Ovary (tissue), 9 donors: Measurements from ENCODE around the gene PRKG1. TPM values are rescaled to one million over a fixed set of nuclear protein-coding genes. Genes with fewer than 3 reads are reported as not detected.

Source experiments
- DNase-seq, 5 donors: peaks; one replicate each; pipeline ENCODE4 v3.0.0-alpha.2; 2019 to 2020
- H3K27ac ChIP-seq, 2 donors: fragments of 200-600 bp; one replicate each; pipeline versions ENCODE4 v1.5.1 to v1.8.0; 2019 to 2022
- H3K27me3 ChIP-seq: fragments of 200-600 bp; one replicate; pipeline ENCODE4 v1.8.0; 2022
- H3K36me3 ChIP-seq: fragments of 200-600 bp; sonication (generic); one replicate; pipeline ENCODE4 v1.5.1; 2019
- H3K4me1 ChIP-seq: one replicate; pipeline ENCODE4 v1.8.1; 2013; ENCODE audit warnings: mild to moderate bottlenecking, moderate library complexity; ENCODE audit not compliant: insufficient read depth
- H3K4me3 ChIP-seq: fragments of 200-600 bp; sonication (generic); one replicate; pipeline ENCODE4 v1.5.1; 2017
- H3K9me3 ChIP-seq, 2 donors: fragments of 200-600 bp in 1 of 2; sonication (generic) in 1 of 2; one replicate each; pipeline versions ENCODE4 v1.5.1 to v1.8.1; 2013 to 2019; ENCODE audit warnings: mild to moderate bottlenecking in 1 of 2, moderate library complexity in 1 of 2
- CTCF ChIP-seq, 3 donors: fragments of 450-650 bp in 2 of 3; fragments of 200-600 bp in 1 of 3; IDR thresholded peaks; one replicate each; pipeline versions ENCODE4 v1.5.1 to v1.8.0; 2016 to 2022; ENCODE audit warnings: antibody characterized with exemption in 3 of 3, mild to moderate bottlenecking in 1 of 3
- EP300 ChIP-seq: sonication (generic); formaldehyde crosslinking; IDR thresholded peaks from one replicate; pipeline ENCODE4 v1.6.1; 2017; ENCODE audit warnings: antibody characterized with exemption
- POLR2A ChIP-seq: fragments of 450-650 bp; IDR thresholded peaks from one replicate; pipeline ENCODE4 v1.6.1; 2017; ENCODE audit warnings: antibody characterized with exemption, mild to moderate bottlenecking, moderate library complexity
- WGBS, 3 donors: extraction: QIAGEN DNeasy Blood & Tissue Kit in 1 of 3; methylation state at CpG; one replicate each; pipeline versions ENCODE4 v1.1.5 to v1.1.7; 2013 to 2017; 5-methylcytosine and 5-hydroxymethylcytosine counted together
- intact Hi-C, 4 donors: fragments of 100-400 bp; cut with DNase I; formaldehyde crosslinking; loops; one replicate each; pipeline versions ENCODE4 v1.11.0 to v1.15.1; 2022 to 2023
- polyA plus RNA-seq, 2 donors: library from polyadenylated mRNA; stranded (reverse); fragments of 200-250 nt in 1 of 2; fragments of 350-450 nt in 1 of 2; fragmentation: Illumina TruSeq in 1 of 2; extraction: RNeasy Lipid Tissue Mini Kit (QIAGEN cat#74804) in 1 of 2; gene quantifications; one replicate each; pipeline ENCODE4 v1.2.3, GENCODE V29; 2013 to 2014
- total RNA-seq, 7 donors: library from RNA; depleted of rRNA in 2 of 7; stranded (reverse); fragments of >200 nt in 2 of 7; fragmentation: NEBNext Ultra II Directional in 3 of 7; extraction: Animal tissue kit (Norgen Biotek cat#: 25700) in 3 of 7; gene quantifications; one replicate each; pipeline versions ENCODE4 v1.1.0 to v1.2.4, GENCODE V29; 2016 to 2023
- donor health status: DM: no; HTN: no; CAD: no; lungs with moderate emphysema.
- donor health status: DM: no; HTN: no; CAD: no.
- donor health status: Bipolar disorder and iron deficiency.
- donor health status: DM: yes; HTN: yes; CAD: no.
- donor health status: DM: no; HTN: no; CAD: no.
- donor health status: DM: yes; HTN: yes; CAD: no.

PRKG1 gene
- total and polyA plus RNA-seq, 9 donors = 2.8 to 21.1 (median 15.7) TPM

GRCh38 chr10:51950996-51951555 lies 876.8 kb downstream of the PRKG1 start:
- TF ChIP-seq CTCF (IDR thresholded peaks at IDR 0.05) (no peak), EP300 (no peak)
- no peaks in the 10 kb centered on the region for H3K36me3 ChIP-seq
- H3K4me3 ChIP-seq = no peak overlapping the region
- H3K27ac ChIP-seq = no peak overlapping the region
- H3K4me1 ChIP-seq = no peaks in the 10 kb centered on the region
- 36 to 42% (median 42%) methylated on average over 1 of the region's 1 CpG for WGBS, 3 donors
- no peaks in the 10 kb centered on the region for H3K27me3 ChIP-seq
- no peaks in the 10 kb centered on the region for H3K9me3 ChIP-seq
- DNase-seq = no peak
- intact Hi-C loops = no loop called here

GRCh38 chr10:51951601-51952000 lies 877.3 kb downstream of the PRKG1 start:
- 11 to 14% (median 12%) methylated on average over 1 of the region's 1 CpG for WGBS, 3 donors
- Histone ChIP-seq H3K4me1 (no peaks in the 10 kb centered on the region), H3K9me3 (no peaks in the 10 kb centered on the region), H3K36me3 (no peaks in the 10 kb centered on the region), H3K4me3 (no peak overlapping the region), H3K27ac (peak overlapping the region in 1 of 2 donors; percentile 35), H3K27me3 (no peaks in the 10 kb centered on the region)
- intact Hi-C loops = no loop called here
- DNase-seq = no peak
- TF ChIP-seq POLR2A = no peak
- TF ChIP-seq CTCF (IDR thresholded peaks at IDR 0.05) = no peak
- TF ChIP-seq EP300 = no peak

- H3K4me3 ChIP-seq = no peak overlapping the region
- DNase-seq = no peak
- H3K27ac ChIP-seq = peak overlapping the region in 1 of 2 donors; percentile 40
- H3K4me1 ChIP-seq = no peaks in the 10 kb centered on the region
- TF ChIP-seq CTCF (IDR thresholded peaks at IDR 0.05) (no peak), EP300 (no peak)
- no peaks in the 10 kb centered on the region for H3K27me3 ChIP-seq
- 23 to 30% (median 26%) methylated on average over 1 of the region's 1 CpG for WGBS, 3 donors
- H3K36me3 ChIP-seq = no peaks in the 10 kb centered on the region
- no peaks in the 10 kb centered on the region for H3K9me3 ChIP-seq
- intact Hi-C loops = no loop called here
Observed at GRCh38 chr10:51952056-51952455, 877.8 kb downstream of the PRKG1 start.

GRCh38 chr10:51955696-51956095 lies 881.4 kb downstream of the PRKG1 start:
- Histone ChIP-seq H3K9me3 (no peaks in the 10 kb centered on the region), H3K36me3 (no peaks in the 10 kb centered on the region), H3K4me1 (no peaks in the 10 kb centered on the region), H3K27ac (no peak overlapping the region), H3K4me3 (no peak overlapping the region), H3K27me3 (no peaks in the 10 kb centered on the region)
- DNase-seq = no peak
- intact Hi-C loops = no loop called here
- 75 to 89% (median 87%) methylated on average over 2 of the region's 2 CpGs for WGBS, 3 donors
- TF ChIP-seq EP300 = no peak
- TF ChIP-seq CTCF (IDR thresholded peaks at IDR 0.05) = no peak
- no peak for TF ChIP-seq POLR2A
